GM18873 (cell line): ENCODE measurements around the gene PRKAB1.
"Not testable (repeated sequence)": the region's sequence is repeated elsewhere in the genome, so short reads cannot be mapped to it uniquely, and the experiment has no call there.

Experiments
- ATAC-seq: cut with Tn5 transposase; IDR thresholded peaks from one replicate; pipeline ENCODE4 v1.9.1; 2021; ENCODE audit warnings: mild to moderate bottlenecking, moderate library complexity, moderate number of reproducible peaks; ENCODE audit not compliant: unreplicated experiment, low FRiP score

PRKAB1 gene

GRCh38 chr12:119667577-119668323, at the start of gene PRKAB1:
Gene PRKAB1 (plus strand): TSS chr12:119668133. CDS start chr12:119668245, 112 bp downstream.
- ATAC-seq: peak; percentile 95

- ATAC-seq: not testable (repeated sequence)
Measured at GRCh38 chr12:119618328-119618896, 49.5 kb upstream of the PRKAB1 start.

- no peak for ATAC-seq
Measured at GRCh38 chr12:119620490-119620889, 47.4 kb upstream of the PRKAB1 start.

- no peak for ATAC-seq
Measured at GRCh38 chr12:119621878-119622277, 46.1 kb upstream of the PRKAB1 start.

- no peak for ATAC-seq
Measured at GRCh38 chr12:119624966-119625365, 43.0 kb upstream of the PRKAB1 start.

GRCh38 chr12:119627019-119627643, 40.8 kb upstream of the PRKAB1 start:
- no peak for ATAC-seq

- ATAC-seq: no peak
Measured at GRCh38 chr12:119627686-119628085, 40.2 kb upstream of the PRKAB1 start.

- ATAC-seq: no peak
Measured at GRCh38 chr12:119630223-119630780, 37.6 kb upstream of the PRKAB1 start.

- no peak for ATAC-seq
Measured at GRCh38 chr12:119630962-119631550, 36.9 kb upstream of the PRKAB1 start.

GRCh38 chr12:119631930-119632678, 35.8 kb upstream of the PRKAB1 start:
- no peak for ATAC-seq

GRCh38 chr12:119634743-119635142, 33.2 kb upstream of the PRKAB1 start:
- ATAC-seq: no peak

- no peak for ATAC-seq
Measured at GRCh38 chr12:119642986-119643385, 24.9 kb upstream of the PRKAB1 start.

GRCh38 chr12:119644930-119645329, 23.0 kb upstream of the PRKAB1 start:
- ATAC-seq: no peak

- ATAC-seq: no peak
Measured at GRCh38 chr12:119645535-119646059, 22.3 kb upstream of the PRKAB1 start.

GRCh38 chr12:119649202-119649808, 18.6 kb upstream of the PRKAB1 start:
- no peak for ATAC-seq

GRCh38 chr12:119652665-119653064, 15.3 kb upstream of the PRKAB1 start:
- no peak for ATAC-seq

GRCh38 chr12:119657001-119657400, 10.9 kb upstream of the PRKAB1 start:
- not testable (repeated sequence) for ATAC-seq

GRCh38 chr12:119658166-119658565, 9.8 kb upstream of the PRKAB1 start:
- ATAC-seq: not testable (repeated sequence)

GRCh38 chr12:119659289-119659897, 8.5 kb upstream of the PRKAB1 start:
- no peak for ATAC-seq
